Lower leg skin (tissue), 3 donors: ENCODE results near the gene KRT35.

ENCODE experiments used
- CTCF ChIP-seq, 3 donors: fragments of 450-650 bp; IDR thresholded peaks; one replicate each; pipeline ENCODE4 v1.5.1; 2016; ENCODE audit warnings: antibody characterized with exemption in 3 of 3, mild to moderate bottlenecking in 3 of 3, moderate library complexity in 2 of 3
- POLR2A ChIP-seq, 2 donors: fragments of 450-650 bp; IDR thresholded peaks; one replicate each; pipeline ENCODE4 v1.6.1; 2016 to 2017; ENCODE audit warnings: antibody characterized with exemption in 2 of 2, mild to moderate bottlenecking in 1 of 2, moderate library complexity in 1 of 2

- TF ChIP-seq CTCF (IDR thresholded peaks at IDR 0.05) (no peak), POLR2A (IDR thresholded peaks at IDR 0.05) (no peak)
Measured at GRCh38 chr17:41446806-41447205, 34.1 kb downstream of the KRT35 start.
